CD4-positive, alpha-beta T cell (primary cell): ENCODE data around the gene KSR2. TPM values are rescaled to one million over a fixed set of nuclear protein-coding genes. Genes with fewer than 3 reads are reported as not detected.

Experiments used
- ATAC-seq: fragments of 200-7000 bp; cut with Tn5 transposase; one replicate; pipeline ENCODE4 v1.10.0; 2022; ENCODE audit warnings: mild to moderate bottlenecking; ENCODE audit not compliant: poor library complexity
- CTCF ChIA-PET: fragments of 350-600 bp; sonication (Branson Sonifier 250); formaldehyde crosslinking; loops from one replicate; lab custom pipeline; 2021; ENCODE audit warnings: antibody characterized with exemption, inconsistent platforms; lab: Charles Lee
- POLR2A ChIA-PET: fragments of 350-600 bp; sonication (Branson Sonifier 250); formaldehyde crosslinking; loops from one replicate; lab custom pipeline; 2021; ENCODE audit warnings: antibody characterized with exemption, inconsistent platforms; lab: Charles Lee
- DNase-seq, 14 experiments: peaks; one replicate each; pipeline ENCODE4 v3.0.0-alpha.2; 2013 to 2020; ENCODE audit warnings: mixed read lengths in 2 of 14
- H3K27ac ChIP-seq, 2 donors: one replicate each; pipeline versions ENCODE4 v1.5.1 to v1.7.0; 2013; ENCODE audit warnings: low read length in 2 of 2, low read depth in 1 of 2, mild to moderate bottlenecking in 1 of 2
- H3K27me3 ChIP-seq, 2 experiments: 1 replicate in 1 of 2; 2 replicates in 1 of 2; pipeline versions ENCODE4 v1.6.1 to v1.7.0; 2013; ENCODE audit warnings: low read length in 2 of 2, control low read depth in 1 of 2, mild to moderate bottlenecking in 1 of 2, moderate library complexity in 1 of 2; ENCODE audit not compliant: insufficient read depth in 2 of 2, control insufficient read depth in 1 of 2
- H3K36me3 ChIP-seq: one replicate; pipeline ENCODE4 v1.6.1; 2013; ENCODE audit warnings: low read length, control low read depth; ENCODE audit not compliant: insufficient read depth
- H3K4me1 ChIP-seq: one replicate; pipeline ENCODE4 v1.6.1; 2013; ENCODE audit warnings: low read length, control low read depth; ENCODE audit not compliant: insufficient read depth
- H3K4me3 ChIP-seq: one replicate; pipeline ENCODE4 v1.5.1; 2013; ENCODE audit warnings: mild to moderate bottlenecking, low read length, moderate library complexity
- H3K9me3 ChIP-seq, 2 experiments: 1 replicate in 1 of 2; 2 replicates in 1 of 2; pipeline versions ENCODE4 v1.6.1 to v1.7.0; 2013; ENCODE audit warnings: low read length in 2 of 2, mild to moderate bottlenecking in 2 of 2, control low read depth in 1 of 2, moderate library complexity in 1 of 2; ENCODE audit not compliant: control insufficient read depth in 1 of 2, insufficient read depth in 1 of 2
- H3K27ac Mint-ChIP-seq: one replicate; pipeline ENCODE4 v1.8.0; 2020; ENCODE audit warnings: mixed read lengths
- H3K27me3 Mint-ChIP-seq: one replicate; pipeline ENCODE4 v1.8.0; 2021; ENCODE audit warnings: mixed read lengths
- H3K36me3 Mint-ChIP-seq: one replicate; pipeline ENCODE4 v1.8.0; 2021; ENCODE audit warnings: low read depth, mixed read lengths
- H3K4me1 Mint-ChIP-seq: one replicate; pipeline ENCODE4 v1.8.0; 2021; ENCODE audit warnings: low read depth, mixed read lengths
- H3K4me3 Mint-ChIP-seq: one replicate; pipeline ENCODE4 v1.8.0; 2020; ENCODE audit warnings: mild to moderate bottlenecking, mixed read lengths
- H3K9me3 Mint-ChIP-seq: one replicate; pipeline ENCODE4 v1.8.0; 2020; ENCODE audit warnings: mixed read lengths
- CTCF ChIP-seq: fragments of 200-600 bp; IDR thresholded peaks from one replicate; pipeline ENCODE4 v1.8.0; 2022; ENCODE audit warnings: antibody characterized with exemption, mild to moderate bottlenecking
- intact Hi-C, 2 experiments: fragments of 100-400 bp; cut with DNase I in 1 of 2; cut with micrococcal nuclease in 1 of 2; formaldehyde crosslinking; loops; one replicate each; pipeline versions ENCODE4 v1.15.1 to v1.9.0; 2023 to 2025; cut with DNase I, micrococcal nuclease
- total RNA-seq, 174 experiments: library from RNA in 2 of 174; stranded (reverse) in 2 of 174; gene quantifications; one replicate each; pipeline ENCODE4 v1.2.3 and lab custom pipeline; 2021 to 2026

The KSR2 gene
- total RNA-seq, 2 experiments from 2014 or later = 0.05 to 0.17 TPM

DNA sequence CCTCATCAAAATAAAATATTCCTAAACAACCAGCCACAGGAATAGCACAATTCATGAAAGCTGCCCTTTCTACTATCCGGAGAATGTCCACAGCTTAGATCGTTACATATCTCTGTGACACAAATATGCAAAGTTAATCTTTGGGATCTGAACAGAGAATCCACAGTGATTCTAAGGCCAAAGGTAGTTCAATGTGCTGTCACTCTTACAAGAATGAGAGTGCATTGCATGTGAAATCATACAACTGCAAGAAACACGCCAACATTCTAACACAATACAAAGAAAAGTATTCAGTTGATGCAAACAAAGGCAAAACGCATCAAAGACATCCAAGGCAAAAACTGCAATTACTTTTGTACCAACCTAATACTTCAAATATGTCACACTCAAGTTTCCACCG lies 60.4 kb downstream of the KSR2 start:
- no peak overlapping the region for H3K27ac ChIP-seq
- no peaks in the 10 kb centered on the region for H3K27me3 ChIP-seq
- no peaks in the 10 kb centered on the region for H3K36me3 ChIP-seq
- H3K4me1 ChIP-seq = peaks cover 2% of the 10 kb centered on the region
- Mint-ChIP-seq H3K27me3 (no peaks in the 10 kb centered on the region), H3K36me3 (no peaks in the 10 kb centered on the region), H3K4me3 (no peak overlapping the region), H3K9me3 (peaks cover 3% of the 10 kb centered on the region), H3K27ac (no peak overlapping the region), H3K4me1 (no peaks in the 10 kb centered on the region)
- intact Hi-C loops = no loop called here
- H3K4me3 ChIP-seq = no peak overlapping the region
- ChIA-PET CTCF (no interaction called here), POLR2A (no interaction called here)
- peaks cover 0 to 5% of the 10 kb centered on the region in 2 experiments for H3K9me3 ChIP-seq
- DNase-seq (no peak), ATAC-seq (no peak)
- TF ChIP-seq CTCF = no peak

DNA sequence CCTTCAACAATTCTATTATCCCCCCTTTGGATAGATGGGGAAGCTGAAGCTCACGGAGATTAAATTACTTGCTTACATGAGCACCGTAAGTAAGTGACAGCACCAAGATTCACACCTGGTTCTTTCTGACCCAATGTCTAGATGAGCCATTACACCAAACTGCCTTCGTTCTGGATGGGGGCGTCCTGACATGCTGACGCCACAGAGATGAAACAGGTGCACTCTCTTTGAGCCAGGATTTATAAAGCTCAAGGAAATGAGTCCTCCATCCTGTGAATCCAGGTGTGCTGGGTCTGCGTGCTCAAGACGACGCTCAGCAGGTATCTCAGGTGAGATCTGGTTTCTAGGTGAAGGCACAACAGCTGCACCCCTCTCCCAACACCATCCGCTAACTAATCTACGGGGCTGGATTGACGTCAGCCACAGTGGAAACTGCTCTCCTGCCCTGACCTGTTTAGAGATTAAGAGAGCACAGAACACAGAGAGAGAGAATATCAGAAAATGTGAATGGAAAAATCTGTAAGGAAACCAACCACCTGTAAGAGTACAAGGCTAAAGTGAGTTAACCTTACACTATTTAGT lies 61.6 kb downstream of the KSR2 start:
- no peak overlapping the region for H3K4me3 Mint-ChIP-seq
- peak; percentile 34 for ATAC-seq
- no peak for TF ChIP-seq CTCF

GRCh38 chr12:117904051-117904450 lies 64.7 kb downstream of the KSR2 start:
- Histone ChIP-seq H3K27me3 (no peaks in the 10 kb centered on the region), H3K36me3 (no peaks in the 10 kb centered on the region), H3K4me1 (peaks cover 2% of the 10 kb centered on the region), H3K4me3 (no peak overlapping the region), H3K9me3 (peaks cover 0 to 6% of the 10 kb centered on the region in 2 experiments), H3K27ac (no peak overlapping the region)
- Mint-ChIP-seq H3K27ac (no peak overlapping the region), H3K27me3 (no peaks in the 10 kb centered on the region), H3K4me3 (no peak overlapping the region), H3K36me3 (no peaks in the 10 kb centered on the region), H3K4me1 (no peaks in the 10 kb centered on the region), H3K9me3 (no peaks in the 10 kb centered on the region)
- POLR2A ChIA-PET = no interaction called here
- no peak for ATAC-seq
- CTCF ChIA-PET = no interaction called here
- DNase-seq = no peak
- intact Hi-C loops = no loop called here
- TF ChIP-seq CTCF = no peak

More for the DNA sequence above, 61.6 kb downstream of the KSR2 start:
- Histone ChIP-seq H3K9me3 (peaks cover 0 to 4% of the 10 kb centered on the region in 2 experiments), H3K4me3 (no peak overlapping the region), H3K36me3 (no peaks in the 10 kb centered on the region), H3K27me3 (no peaks in the 10 kb centered on the region), H3K4me1 (peaks cover 2% of the 10 kb centered on the region), H3K27ac (no peak overlapping the region)
- H3K36me3 Mint-ChIP-seq = no peaks in the 10 kb centered on the region
- H3K9me3 Mint-ChIP-seq = peaks cover 3% of the 10 kb centered on the region
- POLR2A ChIA-PET = no interaction called here
- no peaks in the 10 kb centered on the region for H3K27me3 Mint-ChIP-seq
- no peak overlapping the region for H3K27ac Mint-ChIP-seq
- DNase-seq = peak in 3 of 14 experiments; percentile 1 to 22 (median 17)
- no peaks in the 10 kb centered on the region for H3K4me1 Mint-ChIP-seq
- CTCF ChIA-PET = no interaction called here
- intact Hi-C loops = no loop called here
